Measurements from ENCODE around the gene UBE2H.

Gene UBE2H

GRCh38 chr7:129831424-129832058, 121.2 kb downstream of the UBE2H start:
- ChIA-PET CTCF (interaction anchor here (0.9 to 1.8 kb wide), 2 partner anchors 178 to 179 kb away, joined by 3 to 6 read pairs; no protein-coding TSS in a partner anchor), POLR2A (no interaction called here)
- DNase-seq (ENCODE audit: extremely low spot score) = no peak
- TF ChIP-seq FOXM1 (IDR thresholded peaks at IDR 0.05; ENCODE audit: borderline replicate concordance) = no peak
- TF ChIP-seq PKNOX1 (IDR thresholded peaks at IDR 0.05) = no peak
- no peak for TF ChIP-seq FOXK2 (IDR thresholded peaks at IDR 0.05)
- no peak for TF ChIP-seq BHLHE40 (IDR thresholded peaks at IDR 0.05; ENCODE audit: borderline replicate concordance)
- TF ChIP-seq FOXA1 (IDR thresholded peaks at IDR 0.05) = no peak
- TF ChIP-seq ARNT (IDR thresholded peaks at IDR 0.05) = no peak
- TF ChIP-seq TARDBP (IDR thresholded peaks at IDR 0.05) = no peak
- TF ChIP-seq L3MBTL2 (conservative IDR thresholded peaks at IDR 0.05) = no peak
- TF ChIP-seq LEF1 (IDR thresholded peaks at IDR 0.05; ENCODE audit: borderline replicate concordance) = no peak
- TF ChIP-seq SP1 (IDR thresholded peaks at IDR 0.05) = no peak
- no peak for TF ChIP-seq SUZ12 (IDR thresholded peaks at IDR 0.05)
- TF ChIP-seq HDGF (IDR thresholded peaks at IDR 0.05; ENCODE audit: borderline replicate concordance) = no peak
- no peak for TF ChIP-seq ELF4 (IDR thresholded peaks at IDR 0.05)
- TF ChIP-seq ZNF384 (IDR thresholded peaks at IDR 0.05) = no peak
- TF ChIP-seq CTBP1 (IDR thresholded peaks at IDR 0.05; ENCODE audit: borderline replicate concordance) = no peak
- TF ChIP-seq NFRKB (IDR thresholded peaks at IDR 0.05) = no peak

- POLR2A ChIA-PET = no interaction called here
- CTCF ChIA-PET = interaction anchor here (0.8 to 2.3 kb wide), 5 partner anchors 19 to 213 kb away, joined by 3 to 6 read pairs (median 6); no protein-coding TSS in a partner anchor
- TF ChIP-seq FOXK2 (IDR thresholded peaks at IDR 0.05) (no peak), SUZ12 (IDR thresholded peaks at IDR 0.05) (no peak), BHLHE40 (IDR thresholded peaks at IDR 0.05; ENCODE audit: borderline replicate concordance) (no peak), SP1 (IDR thresholded peaks at IDR 0.05) (no peak), LEF1 (IDR thresholded peaks at IDR 0.05; ENCODE audit: borderline replicate concordance) (no peak)
- DNase-seq (ENCODE audit: extremely low spot score) = no peak
Measured at GRCh38 chr7:129830949-129831348, 121.8 kb downstream of the UBE2H start.

GRCh38 chr7:129829737-129830631, 122.8 kb downstream of the UBE2H start:
- POLR2A ChIA-PET = no interaction called here
- no peak for TF ChIP-seq FOXM1 (IDR thresholded peaks at IDR 0.05; ENCODE audit: borderline replicate concordance)
- no peak for TF ChIP-seq TARDBP (IDR thresholded peaks at IDR 0.05)
- no peak for TF ChIP-seq ARNT (IDR thresholded peaks at IDR 0.05)
- no peak for TF ChIP-seq SP1 (IDR thresholded peaks at IDR 0.05)
- TF ChIP-seq FOXA1 (IDR thresholded peaks at IDR 0.05) = no peak
- TF ChIP-seq L3MBTL2 (conservative IDR thresholded peaks at IDR 0.05) = no peak
- no peak for TF ChIP-seq NFRKB (IDR thresholded peaks at IDR 0.05)
- TF ChIP-seq SUZ12 (IDR thresholded peaks at IDR 0.05) = no peak
- no peak for TF ChIP-seq HDGF (IDR thresholded peaks at IDR 0.05; ENCODE audit: borderline replicate concordance)
- TF ChIP-seq LEF1 (IDR thresholded peaks at IDR 0.05; ENCODE audit: borderline replicate concordance) = no peak
- TF ChIP-seq PKNOX1 (IDR thresholded peaks at IDR 0.05) = no peak
- no peak for TF ChIP-seq FOXK2 (IDR thresholded peaks at IDR 0.05)
- no peak for TF ChIP-seq ZNF384 (IDR thresholded peaks at IDR 0.05)
- no peak for TF ChIP-seq ELF4 (IDR thresholded peaks at IDR 0.05)
- no peak for TF ChIP-seq CTBP1 (IDR thresholded peaks at IDR 0.05; ENCODE audit: borderline replicate concordance)
- CTCF ChIA-PET = interaction anchor here (0.6 to 2.7 kb wide), 11 partner anchors 18 to 212 kb away, joined by 3 to 10 read pairs (median 5); no protein-coding TSS in a partner anchor
- peak; percentile 67 for DNase-seq (ENCODE audit: extremely low spot score)

- no peak for DNase-seq (ENCODE audit: extremely low spot score)
- ChIA-PET POLR2A (no interaction called here), CTCF (interaction anchor here (0.6 to 2.7 kb wide), 9 partner anchors 85 to 212 kb away, joined by 3 to 10 read pairs (median 5); no protein-coding TSS in a partner anchor)
- TF ChIP-seq SP1 (IDR thresholded peaks at IDR 0.05) = no peak
- TF ChIP-seq L3MBTL2 (conservative IDR thresholded peaks at IDR 0.05) = no peak
- no peak for TF ChIP-seq FOXM1 (IDR thresholded peaks at IDR 0.05; ENCODE audit: borderline replicate concordance)
- TF ChIP-seq NFRKB (IDR thresholded peaks at IDR 0.05) = no peak
- TF ChIP-seq HDGF (IDR thresholded peaks at IDR 0.05; ENCODE audit: borderline replicate concordance) = no peak
- no peak for TF ChIP-seq FOXK2 (IDR thresholded peaks at IDR 0.05)
Measured at GRCh38 chr7:129828989-129829736, 123.6 kb downstream of the UBE2H start.

- DNase-seq (ENCODE audit: extremely low spot score) = no peak
- no peak for TF ChIP-seq LEF1 (IDR thresholded peaks at IDR 0.05; ENCODE audit: borderline replicate concordance)
- TF ChIP-seq SP1 (IDR thresholded peaks at IDR 0.05) = no peak
- TF ChIP-seq L3MBTL2 (conservative IDR thresholded peaks at IDR 0.05) = no peak
- no peak for TF ChIP-seq FOXM1 (IDR thresholded peaks at IDR 0.05; ENCODE audit: borderline replicate concordance)
- no peak for TF ChIP-seq FOXA1 (IDR thresholded peaks at IDR 0.05)
- no peak for TF ChIP-seq ARNT (IDR thresholded peaks at IDR 0.05)
- no peak for TF ChIP-seq FOXK2 (IDR thresholded peaks at IDR 0.05)
- no peak for TF ChIP-seq ZNF384 (IDR thresholded peaks at IDR 0.05)
- no peak for TF ChIP-seq TARDBP (IDR thresholded peaks at IDR 0.05)
- TF ChIP-seq BHLHE40 (IDR thresholded peaks at IDR 0.05; ENCODE audit: borderline replicate concordance) = no peak
- TF ChIP-seq NFRKB (IDR thresholded peaks at IDR 0.05) = no peak
- TF ChIP-seq CTBP1 (IDR thresholded peaks at IDR 0.05; ENCODE audit: borderline replicate concordance) = no peak
- ChIA-PET POLR2A (no interaction called here), CTCF (interaction anchor here (1.1 to 2.7 kb wide), 2 partner anchors 165 to 182 kb away, joined by 5 to 10 read pairs; no protein-coding TSS in a partner anchor)
Measured at GRCh38 chr7:129828078-129828762, 124.5 kb downstream of the UBE2H start.
